Renal cortical epithelial cell (primary cell): ENCODE data around the gene LCMT2. TPM values are rescaled to one million over a fixed set of nuclear protein-coding genes. Genes with fewer than 3 reads are reported as not detected.

Experiments used
- DNase-seq: peaks from one replicate; pipeline ENCODE4 v3.0.0-alpha.2; 2011; ENCODE audit warnings: low read depth
- total RNA-seq: library from RNA; depleted of rRNA; stranded (reverse); fragments of >200 nt; gene quantifications from 2 replicates; pipeline ENCODE4 v1.2.3, GENCODE V29; 2014

Gene LCMT2
- total RNA-seq, 1 donor from 2014 or later: 16.6 TPM

DNA sequence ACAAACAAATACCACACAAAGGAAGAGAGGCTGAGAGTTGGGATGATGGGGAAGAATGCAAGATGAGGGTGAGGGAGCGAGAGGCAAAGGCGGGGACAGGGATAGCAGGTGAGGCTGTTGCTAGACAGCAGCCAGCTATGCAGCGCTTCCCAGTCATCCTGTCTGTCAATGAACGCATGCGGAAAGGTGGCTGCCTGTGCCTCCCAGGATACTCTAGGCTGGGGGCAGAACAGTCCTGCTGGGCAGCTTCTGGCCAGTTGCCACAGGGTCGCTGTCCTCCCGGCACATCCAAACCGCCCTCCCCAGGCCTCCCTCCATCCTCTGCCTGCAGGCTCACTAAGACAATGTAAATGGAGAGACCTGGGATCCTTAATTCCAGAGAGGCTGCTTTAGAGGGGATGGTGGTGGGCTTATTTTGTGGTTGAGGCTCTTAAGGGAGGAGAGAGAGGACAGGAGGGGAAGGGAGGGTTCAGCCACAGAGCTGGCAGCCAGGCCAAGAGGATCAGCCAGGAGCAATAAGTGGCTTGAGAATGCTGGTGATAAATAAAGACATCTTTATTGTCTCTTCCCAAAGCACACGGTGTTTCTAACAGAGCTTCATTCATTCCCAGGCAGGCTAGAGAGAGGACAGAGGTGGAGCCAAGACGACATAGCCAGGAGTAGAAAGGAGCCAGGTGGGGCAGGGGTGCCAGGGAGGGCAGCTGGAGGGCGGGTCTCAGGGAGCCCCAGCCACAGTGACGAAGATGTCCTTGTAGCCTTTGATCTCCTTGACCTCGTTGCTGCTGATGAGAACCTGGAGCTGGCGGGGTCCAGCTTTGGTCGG is 54.4 kb downstream of the LCMT2 start:
- DNase-seq: no peak

GRCh38 chr15:43274136-43274535 is 56.2 kb downstream of the LCMT2 start:
- DNase-seq: no peak

Other genes starting within 250 kb of the LCMT2 start
- 32.2 and 42.7 TPM in 2 replicates for gene UBR1, start 224.5 kb downstream of the LCMT2 start, total RNA-seq
- gene TMEM62, start 197.0 kb downstream of the LCMT2 start, total RNA-seq: 23.4 and 37.0 TPM in 2 replicates
- gene CCNDBP1, start 145.2 kb downstream of the LCMT2 start, total RNA-seq: 97.7 and 153 TPM in 2 replicates
- gene EPB42, start 109.6 kb downstream of the LCMT2 start, total RNA-seq: not detected in 2 replicates
- 0.25 and 0.35 TPM in 2 replicates for gene TGM5, start 63.6 kb downstream of the LCMT2 start, total RNA-seq
- gene TGM7, start 28.3 kb downstream of the LCMT2 start, total RNA-seq: not detected in 2 replicates
- gene ZSCAN29, start 40.5 kb upstream of the LCMT2 start, total RNA-seq: 32.9 and 35.1 TPM in 2 replicates
- 14.2 and 22.4 TPM in 2 replicates for gene TUBGCP4, start 40.5 kb upstream of the LCMT2 start, total RNA-seq
- gene TP53BP1, start 162.6 kb upstream of the LCMT2 start, total RNA-seq: 58.5 and 143 TPM in 2 replicates
- gene MAP1A, start 187.0 kb upstream of the LCMT2 start, total RNA-seq: 0.52 and 6.1 TPM in 2 replicates